Smooth muscle cell (in vitro differentiated cells): ENCODE measurements around the gene LAIR1. TPM values are rescaled to one million over a fixed set of nuclear protein-coding genes. Genes with fewer than 3 reads are reported as not detected.
"Not testable (repeated sequence)": the region's sequence is repeated elsewhere in the genome, so short reads cannot be mapped to it uniquely, and the experiment has no call there.

Experiments used
- DNase-seq: peaks from one replicate; lab custom pipeline; 2025; ENCODE audit not compliant: unreplicated experiment; lab: John Stamatoyannopoulos, UW
- H2AFZ ChIP-seq: fragments of 200-600 bp; sonication (generic); 2 replicates; pipeline ENCODE4 v1.6.0; 2016; ENCODE audit warnings: antibody characterized with exemption, low read depth, mild to moderate bottlenecking
- H3F3A ChIP-seq: fragments of 200-600 bp; sonication (generic); 2 replicates; pipeline ENCODE4 v1.6.0; 2017; ENCODE audit warnings: antibody characterized with exemption, low read depth
- H3K27ac ChIP-seq: fragments of 200-600 bp; sonication (generic); 2 replicates; pipeline ENCODE4 v1.5.1; 2016; ENCODE audit warnings: low read depth, mild to moderate bottlenecking
- H3K27me3 ChIP-seq: fragments of 200-600 bp; sonication (generic); 2 replicates; pipeline ENCODE4 v1.6.1; 2016; ENCODE audit warnings: low read depth, mild to moderate bottlenecking
- H3K36me3 ChIP-seq: fragments of 200-600 bp; sonication (generic); 2 replicates; pipeline ENCODE4 v1.5.1; 2016; ENCODE audit warnings: low read depth
- H3K4me1 ChIP-seq: fragments of 200-600 bp; sonication (generic); 2 replicates; pipeline ENCODE4 v1.5.1; 2016; ENCODE audit warnings: low read depth
- H3K4me2 ChIP-seq: fragments of 200-600 bp; sonication (generic); 2 replicates; pipeline ENCODE4 v1.6.0; 2016; ENCODE audit warnings: mild to moderate bottlenecking
- H3K4me3 ChIP-seq: fragments of 200-600 bp; sonication (generic); 2 replicates; pipeline ENCODE4 v1.5.1; 2016; ENCODE audit warnings: mild to moderate bottlenecking
- H3K79me2 ChIP-seq: fragments of 200-600 bp; sonication (generic); 2 replicates; pipeline ENCODE4 v1.6.0; 2016; ENCODE audit warnings: low read depth, mild to moderate bottlenecking
- H3K9ac ChIP-seq: fragments of 200-600 bp; sonication (generic); 2 replicates; pipeline ENCODE4 v1.6.0; 2016; ENCODE audit warnings: low read depth
- H3K9me3 ChIP-seq: fragments of 200-600 bp; sonication (generic); replicated peaks from 2 replicates; pipeline ENCODE4 v1.5.1; 2016; ENCODE audit warnings: low read depth
- H4K20me1 ChIP-seq: fragments of 200-600 bp; sonication (generic); 2 replicates; pipeline ENCODE4 v1.6.0; 2016; ENCODE audit warnings: low read depth
- WGBS: methylation state at CpG from one replicate; pipeline ENCODE4 v1.1.7; 2016; ENCODE audit warnings: low lambda C conversion rate; 5-methylcytosine and 5-hydroxymethylcytosine counted together
- polyA plus RNA-seq: library from polyadenylated mRNA; unstranded; fragments of >200 nt; fragmentation: Nextera tagmentation; extraction: Ambion mirVana; gene quantifications from 2 replicates; pipeline ENCODE4 v1.2.1, GENCODE V29; 2016
- total RNA-seq: library from RNA; depleted of rRNA; stranded (reverse); fragments of >200 nt; gene quantifications from 2 replicates; pipeline ENCODE4 v1.2.3, GENCODE V29; 2014
- TF ChIP-seq, protein P1 (sequence below): fragments of 200-600 bp; sonication (generic); IDR thresholded peaks from 2 replicates; pipeline ENCODE4 v1.5.1; 2017; ENCODE audit warnings: borderline replicate concordance, mild to moderate bottlenecking, antibody characterized with exemption; ENCODE audit not compliant: insufficient read depth, poor library complexity, severe bottlenecking

The LAIR1 gene
- total and polyA plus RNA-seq, 2 experiments from 2014 or later: not detected

DNA sequence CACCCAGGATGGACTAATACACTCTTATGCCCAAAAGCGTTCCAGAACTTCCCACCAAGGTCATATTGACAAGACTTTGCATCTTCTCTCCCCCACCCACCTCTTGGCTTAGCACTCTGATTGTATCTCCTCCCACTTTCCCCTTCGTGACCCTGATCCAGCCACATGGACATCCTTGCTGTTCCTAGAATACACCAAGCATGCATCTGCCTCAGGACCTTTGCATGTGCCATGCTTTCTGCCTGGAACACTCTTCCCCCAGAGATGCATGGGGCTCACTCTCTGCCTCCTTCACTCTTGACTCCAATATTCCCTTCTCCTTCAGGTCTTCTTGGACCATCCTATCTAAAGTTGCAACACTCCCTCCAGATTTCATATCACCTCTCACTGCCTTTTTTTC, 16.2 kb upstream of the LAIR1 start:
- Histone ChIP-seq H3K9me3 (no peaks in the 10 kb centered on the region), H3K27me3 (no peaks in the 10 kb centered on the region), H2AFZ (no peak overlapping the region), H3F3A (no peaks in the 10 kb centered on the region), H3K79me2 (no peaks in the 10 kb centered on the region), H3K4me3 (no peak overlapping the region), H4K20me1 (no peaks in the 10 kb centered on the region), H3K4me2 (no peak overlapping the region), H3K4me1 (no peaks in the 10 kb centered on the region), H3K9ac (no peak overlapping the region), H3K36me3 (no peaks in the 10 kb centered on the region), H3K27ac (no peak overlapping the region)
- TF ChIP-seq, protein P1, sequence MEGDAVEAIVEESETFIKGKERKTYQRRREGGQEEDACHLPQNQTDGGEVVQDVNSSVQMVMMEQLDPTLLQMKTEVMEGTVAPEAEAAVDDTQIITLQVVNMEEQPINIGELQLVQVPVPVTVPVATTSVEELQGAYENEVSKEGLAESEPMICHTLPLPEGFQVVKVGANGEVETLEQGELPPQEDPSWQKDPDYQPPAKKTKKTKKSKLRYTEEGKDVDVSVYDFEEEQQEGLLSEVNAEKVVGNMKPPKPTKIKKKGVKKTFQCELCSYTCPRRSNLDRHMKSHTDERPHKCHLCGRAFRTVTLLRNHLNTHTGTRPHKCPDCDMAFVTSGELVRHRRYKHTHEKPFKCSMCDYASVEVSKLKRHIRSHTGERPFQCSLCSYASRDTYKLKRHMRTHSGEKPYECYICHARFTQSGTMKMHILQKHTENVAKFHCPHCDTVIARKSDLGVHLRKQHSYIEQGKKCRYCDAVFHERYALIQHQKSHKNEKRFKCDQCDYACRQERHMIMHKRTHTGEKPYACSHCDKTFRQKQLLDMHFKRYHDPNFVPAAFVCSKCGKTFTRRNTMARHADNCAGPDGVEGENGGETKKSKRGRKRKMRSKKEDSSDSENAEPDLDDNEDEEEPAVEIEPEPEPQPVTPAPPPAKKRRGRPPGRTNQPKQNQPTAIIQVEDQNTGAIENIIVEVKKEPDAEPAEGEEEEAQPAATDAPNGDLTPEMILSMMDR: no peak
- WGBS: 74% methylated on average over 2 of the region's 2 CpGs
- no peak for DNase-seq

DNA sequence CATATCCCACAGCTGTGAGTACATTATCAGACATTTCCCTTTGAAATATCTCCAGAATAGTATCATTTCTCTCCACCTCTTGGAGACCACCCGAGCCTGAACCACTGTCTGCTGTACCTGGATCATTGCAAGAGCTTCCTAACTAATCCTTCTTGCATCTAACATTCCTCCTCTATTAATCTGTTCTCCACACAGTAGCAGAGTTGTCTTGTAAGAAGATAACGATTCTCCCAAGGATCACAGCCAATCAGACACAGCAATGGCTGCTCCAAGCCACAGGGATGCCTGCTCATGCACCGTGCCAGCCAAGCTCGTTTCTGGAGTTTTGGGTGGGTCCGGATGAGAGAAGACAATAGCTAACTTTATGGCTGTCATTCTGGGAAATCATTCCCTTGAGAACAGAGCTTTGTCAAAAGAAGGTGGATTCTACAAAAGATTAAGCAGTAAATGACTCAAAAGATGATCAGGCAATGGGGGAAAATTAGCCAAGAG, 14.5 kb upstream of the LAIR1 start:
- H3F3A ChIP-seq: no peaks in the 10 kb centered on the region
- H3K27me3 ChIP-seq: no peaks in the 10 kb centered on the region
- no peaks in the 10 kb centered on the region for H3K79me2 ChIP-seq
- H4K20me1 ChIP-seq: no peaks in the 10 kb centered on the region
- H3K36me3 ChIP-seq: no peaks in the 10 kb centered on the region
- no peak overlapping the region for H3K4me3 ChIP-seq
- DNase-seq: no peak
- H3K9me3 ChIP-seq: no peaks in the 10 kb centered on the region
- TF ChIP-seq, protein P1: no peak
- WGBS: 76% methylated on average over 5 of the region's 5 CpGs
- no peak overlapping the region for H3K27ac ChIP-seq
- no peaks in the 10 kb centered on the region for H3K4me1 ChIP-seq
- no peak overlapping the region for H2AFZ ChIP-seq
- no peak overlapping the region for H3K9ac ChIP-seq
- H3K4me2 ChIP-seq: no peak overlapping the region

DNA sequence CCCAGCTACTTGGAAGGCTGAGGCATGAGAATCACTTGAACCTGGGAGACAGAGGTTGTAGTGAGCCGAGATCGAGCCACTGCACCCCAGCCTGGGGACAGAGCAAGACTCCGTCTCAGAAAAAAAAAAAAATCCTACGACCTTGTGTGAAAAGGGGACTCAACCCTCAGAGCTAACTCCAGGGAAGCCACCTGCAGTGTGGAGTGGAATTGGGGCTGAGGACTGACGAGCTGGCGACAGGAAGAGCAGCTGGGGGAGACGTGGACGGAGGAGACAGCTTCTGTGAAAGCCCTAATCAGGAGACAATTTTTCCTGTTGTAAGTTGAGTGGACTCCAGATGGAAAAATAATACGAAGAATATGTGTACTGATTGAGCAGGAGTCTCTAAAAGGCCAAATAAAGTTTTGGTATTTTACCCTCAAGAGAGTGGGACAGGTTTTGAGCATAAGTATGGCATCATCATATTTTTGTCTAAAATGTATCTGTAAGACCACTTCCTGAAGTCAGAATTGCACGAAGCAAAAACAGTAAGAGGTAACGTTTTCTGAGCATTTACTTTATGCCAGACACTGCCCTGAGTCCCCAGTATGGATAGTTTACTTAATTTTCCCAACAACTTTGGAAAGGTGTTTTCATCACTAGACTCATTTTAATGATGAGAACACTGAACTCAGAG, 12.0 kb upstream of the LAIR1 start:
- TF ChIP-seq, protein P1: no peak
- Histone ChIP-seq H3K4me2 (no peak overlapping the region), H3K79me2 (no peaks in the 10 kb centered on the region), H3K4me3 (no peak overlapping the region), H3F3A (no peaks in the 10 kb centered on the region), H3K4me1 (no peaks in the 10 kb centered on the region), H2AFZ (no peak overlapping the region), H3K27me3 (no peaks in the 10 kb centered on the region), H3K27ac (no peak overlapping the region), H3K9ac (no peak overlapping the region), H3K9me3 (no peaks in the 10 kb centered on the region), H4K20me1 (no peaks in the 10 kb centered on the region), H3K36me3 (no peaks in the 10 kb centered on the region)
- 75% methylated on average over 11 of the region's 11 CpGs for WGBS
- DNase-seq: no peak

DNA sequence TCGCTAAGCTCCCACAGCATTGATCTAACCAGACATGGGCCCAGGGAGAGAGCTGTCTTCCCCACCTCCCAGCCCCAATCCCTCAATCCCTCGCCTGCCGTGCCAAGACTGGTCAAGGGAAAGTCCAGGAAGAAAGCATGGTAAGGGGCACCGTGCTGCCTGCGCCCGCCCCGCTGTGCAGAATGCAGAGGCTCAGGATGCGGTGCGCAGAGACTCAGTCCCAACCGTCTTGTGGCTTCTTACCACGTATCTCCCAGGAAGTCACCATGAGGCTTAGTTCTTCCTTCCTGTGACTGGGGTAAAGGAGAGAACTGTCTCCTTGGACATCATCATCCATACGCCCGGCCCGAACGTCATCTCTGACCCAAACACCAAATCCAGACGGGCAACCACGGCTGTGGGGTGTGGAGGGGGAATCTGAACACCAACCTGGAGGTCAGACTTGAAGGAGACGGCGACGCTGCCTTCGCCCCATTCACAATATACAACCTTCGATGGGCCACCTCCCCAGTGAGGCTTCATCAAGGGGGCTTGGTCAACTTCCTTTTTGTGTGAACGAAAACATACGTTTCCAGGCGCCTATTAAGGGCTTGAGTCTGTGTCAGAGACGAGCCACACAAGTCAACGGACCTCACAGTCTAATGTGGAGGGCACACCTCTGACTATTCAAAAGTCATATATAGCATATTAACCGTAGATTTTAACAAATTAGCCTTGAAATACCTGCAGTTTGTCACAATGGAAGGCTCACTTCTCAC, 10.6 kb upstream of the LAIR1 start:
- not testable (repeated sequence) for H3K9ac ChIP-seq, H3K36me3 ChIP-seq, H4K20me1 ChIP-seq, H2AFZ ChIP-seq, H3K4me2 ChIP-seq, DNase-seq, H3K27me3 ChIP-seq, H3F3A ChIP-seq, H3K9me3 ChIP-seq, H3K27ac ChIP-seq, H3K4me1 ChIP-seq, H3K79me2 ChIP-seq, H3K4me3 ChIP-seq
- WGBS: 92% methylated on average over 28 of the region's 28 CpGs
